GM19463 (cell line): ENCODE measurements around the gene TBL1XR1.
"Not testable (repeated sequence)": the region's sequence is repeated elsewhere in the genome, so short reads cannot be mapped to it uniquely, and the experiment has no call there.

Source experiments
- ATAC-seq: cut with Tn5 transposase; IDR thresholded peaks from one replicate; pipeline ENCODE4 v1.9.1; 2021; ENCODE audit warnings: mild to moderate bottlenecking, moderate library complexity; ENCODE audit not compliant: unreplicated experiment

TBL1XR1 gene

GRCh38 chr3:177209509-177209908, 12.2 kb upstream of the TBL1XR1 start:
- ATAC-seq: no peak

GRCh38 chr3:177208781-177209180, 11.5 kb upstream of the TBL1XR1 start:
- ATAC-seq: no peak

DNA sequence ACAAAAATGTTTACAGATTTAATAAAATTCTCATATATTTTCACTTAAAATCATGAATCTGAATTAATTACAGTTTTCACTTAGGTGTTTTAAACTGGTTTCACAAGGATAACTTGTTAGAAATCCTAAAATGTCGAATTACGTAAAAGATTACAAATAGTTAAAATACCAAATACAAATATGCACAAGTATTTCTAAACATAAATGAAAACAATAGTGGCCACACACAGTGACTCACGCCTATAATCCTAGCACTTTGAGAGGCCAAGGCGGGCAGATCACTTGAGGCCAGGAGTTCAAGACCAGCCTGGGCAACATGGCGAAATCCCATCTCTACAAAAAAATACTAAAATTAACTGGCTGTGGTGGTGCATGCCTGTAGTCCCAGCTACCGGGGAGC, 10.9 kb upstream of the TBL1XR1 start:
- no peak for ATAC-seq

DNA sequence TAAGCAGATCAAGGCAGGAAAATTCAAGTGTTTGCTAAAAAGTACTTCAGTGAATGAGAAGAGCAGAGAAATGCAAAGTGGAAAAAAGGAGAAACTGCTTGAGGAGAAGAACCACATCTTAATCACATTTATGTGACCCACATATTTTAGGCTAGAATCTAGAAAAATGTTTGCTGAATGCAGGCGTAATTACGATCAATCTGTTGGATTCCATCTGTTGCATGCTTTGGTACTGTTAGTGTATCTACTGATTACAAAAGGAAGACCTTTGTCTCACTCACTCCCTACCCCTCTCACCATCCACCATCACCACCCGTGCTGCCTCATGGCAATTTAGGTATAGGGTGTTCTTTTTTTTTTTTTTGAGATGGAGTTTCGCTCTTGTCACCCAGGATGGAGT, 9.7 kb upstream of the TBL1XR1 start:
- no peak for ATAC-seq

- ATAC-seq: no peak
Observed at GRCh38 chr3:177203689-177204395, 6.6 kb upstream of the TBL1XR1 start.

DNA sequence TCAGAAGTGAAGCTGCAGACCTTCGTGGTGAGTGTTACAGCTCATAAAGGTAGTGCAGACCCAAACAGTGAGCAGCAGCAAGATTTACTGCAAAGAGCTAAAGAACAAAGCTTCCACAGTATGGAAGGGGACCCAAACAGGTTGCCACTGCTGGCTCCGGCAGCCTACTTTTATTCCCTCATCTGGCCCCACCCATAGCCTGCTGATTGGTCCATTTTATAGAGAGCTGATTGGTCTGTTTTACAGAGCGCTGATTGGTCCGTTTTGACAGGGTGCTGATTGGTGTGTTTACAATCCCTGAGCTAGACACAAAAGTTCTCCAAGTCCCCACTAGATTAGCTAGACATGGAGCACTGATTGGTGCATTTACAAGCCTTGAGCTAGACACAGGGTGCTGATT, 5.7 kb upstream of the TBL1XR1 start:
- ATAC-seq: not testable (repeated sequence)

- ATAC-seq: peak; percentile 70
Observed at GRCh38 chr3:177201700-177202397, 4.6 kb upstream of the TBL1XR1 start.

DNA sequence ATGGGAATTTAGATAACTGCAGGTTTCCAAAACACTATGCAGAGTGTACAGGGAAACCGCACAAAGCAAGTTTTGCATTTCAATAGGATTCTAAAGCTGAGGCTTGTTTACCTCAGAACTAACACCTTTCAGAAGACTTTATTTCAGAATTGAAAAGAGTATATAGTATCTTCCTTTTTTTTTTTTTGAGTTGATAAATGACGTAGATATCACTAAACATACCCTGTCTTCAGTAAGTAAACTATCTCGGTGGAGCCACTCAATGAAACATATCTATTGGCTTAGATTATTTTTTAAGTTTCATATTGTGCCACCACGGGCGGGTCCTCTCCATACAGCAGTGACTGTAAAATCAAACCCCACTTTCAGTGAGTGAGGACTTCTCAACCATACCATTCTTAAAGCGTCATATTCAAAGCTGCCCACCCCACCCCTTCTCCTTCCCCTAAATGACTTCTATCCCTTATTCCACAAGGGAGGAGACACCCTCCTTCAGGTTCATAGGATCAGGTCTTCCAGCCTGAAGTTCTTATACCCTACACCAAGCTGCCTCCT, 2.0 kb upstream of the TBL1XR1 start:
- ATAC-seq: no peak

- peak; percentile 31 for ATAC-seq
Observed at GRCh38 chr3:177197727-177198460, 612 bp upstream of the TBL1XR1 start.

- ATAC-seq: no peak
Observed at GRCh38 chr3:177196456-177197040, 734 bp downstream of the TBL1XR1 start.

- no peak for ATAC-seq
Observed at GRCh38 chr3:177196008-177196455, 1.2 kb downstream of the TBL1XR1 start.

DNA sequence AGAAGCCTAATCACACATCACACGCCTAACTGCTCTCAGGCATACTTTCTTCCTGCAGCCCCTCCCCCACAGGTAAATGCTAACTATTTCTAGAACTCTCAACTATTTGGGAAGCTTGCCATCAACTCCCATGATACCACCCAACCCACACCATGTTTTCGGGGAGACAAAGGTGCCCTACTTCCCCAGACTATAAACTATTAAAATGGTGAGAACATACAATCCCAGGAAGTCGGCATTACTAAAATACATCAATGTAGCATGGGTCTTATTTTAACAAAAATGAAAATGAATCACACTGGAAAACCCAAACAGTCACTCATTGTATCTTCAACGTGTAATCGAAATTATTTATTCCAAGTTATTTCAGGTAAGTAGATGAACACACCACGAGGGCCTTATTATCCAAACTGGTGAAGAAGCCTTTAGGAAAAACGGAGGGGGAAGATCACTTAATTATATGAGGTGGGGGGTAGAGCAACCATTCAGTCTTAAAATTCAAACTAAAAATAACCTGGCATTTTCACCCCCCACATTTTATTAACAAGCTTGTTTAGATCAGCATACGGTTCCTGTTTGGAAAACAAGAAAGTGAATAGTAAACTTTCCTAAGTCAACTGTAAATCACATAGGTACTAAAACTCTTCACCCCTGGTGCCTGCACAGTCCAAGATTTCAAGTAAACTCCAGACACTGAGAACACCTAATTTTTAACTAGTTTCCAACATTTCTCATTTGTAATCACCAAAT, 1.9 kb downstream of the TBL1XR1 start:
- ATAC-seq: no peak

- no peak for ATAC-seq
Observed at GRCh38 chr3:177194299-177194698, 3.0 kb downstream of the TBL1XR1 start.

DNA sequence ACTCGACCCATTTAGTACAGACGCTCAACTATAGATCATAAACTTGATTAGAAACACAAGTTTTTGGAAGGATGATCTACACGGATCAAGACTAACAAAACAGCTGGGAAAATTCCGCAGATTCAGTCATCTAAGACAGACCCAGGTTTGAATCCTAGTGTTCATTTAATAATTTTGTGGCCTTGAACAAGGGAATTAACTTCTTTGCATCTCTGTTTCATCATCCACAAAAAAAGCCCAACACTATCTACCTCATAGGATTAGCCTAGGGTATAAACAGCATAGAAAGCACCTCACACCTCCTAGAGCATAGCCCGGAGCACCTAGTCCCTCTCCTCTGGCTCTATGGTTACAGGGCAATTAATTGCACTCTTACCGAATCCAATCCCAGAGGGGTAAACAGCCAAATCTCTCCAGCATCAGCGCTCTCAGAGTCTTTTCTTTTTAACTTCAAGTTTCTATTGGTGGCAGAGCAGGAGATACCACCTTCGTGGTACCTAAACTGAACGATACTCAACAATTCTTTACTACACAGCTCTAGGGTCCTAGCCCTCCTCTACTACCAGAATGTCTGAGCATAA, 3.5 kb downstream of the TBL1XR1 start:
- ATAC-seq: no peak

DNA sequence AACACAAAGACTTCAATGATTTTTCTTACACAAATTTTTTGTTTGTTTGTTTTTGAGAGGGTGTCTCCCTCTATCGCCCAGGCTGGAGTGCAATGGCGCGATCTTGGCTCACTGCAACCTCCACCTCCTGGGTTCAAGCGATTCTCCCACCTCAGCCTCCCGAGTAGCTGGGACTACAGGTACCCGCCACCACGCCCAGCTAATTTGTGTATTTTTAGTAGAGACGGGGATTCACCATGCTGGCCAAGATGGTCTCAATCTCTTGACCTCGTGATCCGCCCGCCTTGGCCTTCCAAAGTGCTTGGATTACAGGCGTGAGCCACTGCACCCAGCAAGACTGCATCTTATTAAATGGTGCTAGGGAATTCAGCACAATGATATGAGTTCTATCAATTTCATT, 4.0 kb downstream of the TBL1XR1 start:
- ATAC-seq: not testable (repeated sequence)

GRCh38 chr3:177190756-177191681, 6.3 kb downstream of the TBL1XR1 start:
- ATAC-seq: no peak

DNA sequence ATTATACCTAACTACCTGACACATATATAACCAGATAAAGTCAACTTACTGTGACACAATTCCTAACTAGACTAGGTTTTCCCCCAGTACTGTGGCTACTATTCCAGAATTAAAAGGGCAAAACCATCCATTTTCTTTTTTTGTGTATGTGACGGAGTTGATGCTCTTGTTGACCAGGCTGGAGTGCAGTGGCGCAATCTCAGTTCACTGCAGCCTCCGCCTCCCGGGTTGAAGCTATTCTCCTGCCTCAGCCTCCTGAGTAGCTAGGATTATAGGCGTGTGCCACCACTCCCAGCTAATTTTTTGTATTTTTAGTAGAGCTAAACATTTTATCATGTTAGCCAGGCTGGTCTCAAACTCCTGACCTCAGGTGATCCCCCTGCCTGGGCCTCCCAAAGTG, 7.1 kb downstream of the TBL1XR1 start:
- ATAC-seq: not testable (repeated sequence)

- not testable (repeated sequence) for ATAC-seq
Observed at GRCh38 chr3:177188325-177188724, 9.0 kb downstream of the TBL1XR1 start.

DNA sequence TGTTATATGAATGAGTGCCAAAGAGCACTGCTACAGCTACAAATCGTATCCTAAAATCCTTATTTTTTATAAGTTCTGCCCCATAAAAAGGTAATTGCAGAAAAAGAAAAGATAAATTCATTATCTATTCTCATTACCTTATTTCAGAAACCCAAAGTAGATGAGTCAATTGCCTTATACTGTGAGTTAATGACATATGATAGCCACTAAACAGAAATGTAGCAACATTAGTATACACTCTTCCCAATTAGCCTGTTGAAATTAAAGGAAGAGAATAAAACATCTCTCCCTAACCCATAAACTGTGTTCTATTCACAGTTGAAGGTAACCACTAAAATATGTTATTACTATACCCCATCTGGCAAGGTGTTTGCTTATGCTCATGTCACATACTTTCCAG, 11.0 kb downstream of the TBL1XR1 start:
- no peak for ATAC-seq
